Measurements from ENCODE around the gene GTF2IRD1. TPM values are rescaled to one million over a fixed set of nuclear protein-coding genes. Genes with fewer than 3 reads are reported as not detected.
"Not testable (repeated sequence)": the region's sequence is repeated elsewhere in the genome, so short reads cannot be mapped to it uniquely, and the experiment has no call there.

Gene GTF2IRD1
- total RNA-seq, 2 experiments from 2014 or later = 0.20 to 0.66 TPM

- ATAC-seq = no peak
- no peak for DNase-seq
- H3K4me3 Mint-ChIP-seq = no peak overlapping the region
- H3K36me3 Mint-ChIP-seq = no peaks in the 10 kb centered on the region
- H3K27me3 Mint-ChIP-seq = no peaks in the 10 kb centered on the region
- H3K4me1 Mint-ChIP-seq = no peaks in the 10 kb centered on the region
- no peak overlapping the region for H3K27ac Mint-ChIP-seq
- no peaks in the 10 kb centered on the region for H3K9me3 Mint-ChIP-seq (ENCODE audit: low read depth)
- CTCF ChIA-PET = no interaction called here
Observed at GRCh38 chr7:74506325-74506724, 52.6 kb downstream of the GTF2IRD1 start.

DNA sequence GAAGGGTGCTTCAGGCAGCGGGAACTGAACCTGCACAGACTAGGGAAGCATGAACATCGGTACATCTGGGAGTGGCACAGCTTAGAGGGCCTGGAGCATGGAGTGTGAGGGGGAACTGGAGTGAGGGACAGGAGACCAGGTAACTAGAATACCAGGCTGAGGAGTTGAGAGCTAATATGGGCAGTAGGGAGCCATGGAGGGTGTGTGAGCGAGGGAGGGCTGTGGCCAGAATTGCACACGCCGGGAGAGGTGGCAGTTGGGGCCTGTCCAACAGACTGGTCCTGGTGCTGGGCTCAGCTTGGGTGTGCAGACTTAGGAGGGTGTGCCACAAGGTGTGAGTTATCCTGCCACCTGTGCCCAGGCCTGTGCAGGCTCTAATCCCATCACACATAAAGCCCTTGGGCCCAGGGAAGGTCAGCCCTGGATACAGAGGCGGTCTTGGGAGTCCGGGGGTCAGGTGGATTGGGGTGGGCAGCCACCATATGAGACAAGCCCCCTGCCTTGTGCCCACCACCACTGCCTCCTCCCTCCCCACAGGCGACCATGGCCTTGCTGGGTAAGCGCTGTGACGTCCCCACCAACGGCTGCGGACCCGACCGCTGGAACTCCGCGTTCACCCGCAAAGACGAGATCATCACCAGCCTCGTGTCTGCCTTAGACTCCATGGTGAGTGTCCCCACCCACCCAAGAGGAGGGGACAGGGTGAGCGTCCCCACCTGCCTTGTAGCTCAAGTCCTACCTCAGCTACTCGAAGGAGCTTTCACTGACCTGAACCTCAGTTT is 54.0 kb downstream of the GTF2IRD1 start:
- Mint-ChIP-seq H3K27ac (no peak overlapping the region), H3K4me1 (no peaks in the 10 kb centered on the region), H3K36me3 (no peaks in the 10 kb centered on the region), H3K9me3 (ENCODE audit: low read depth) (no peaks in the 10 kb centered on the region), H3K27me3 (no peaks in the 10 kb centered on the region), H3K4me3 (no peak overlapping the region)
- no peak for ATAC-seq
- DNase-seq = no peak
- CTCF ChIA-PET = interaction anchor here (0.7 kb wide), 1 partner anchor 59 kb away, joined by 3 read pairs; no protein-coding TSS in a partner anchor

GRCh38 chr7:74509453-74509852 is 55.7 kb downstream of the GTF2IRD1 start:
- not testable (repeated sequence) for H3K27me3 Mint-ChIP-seq

GRCh38 chr7:74511345-74511744 is 57.6 kb downstream of the GTF2IRD1 start:
- Mint-ChIP-seq H3K4me3 (no peak overlapping the region), H3K27ac (no peak overlapping the region), H3K4me1 (no peaks in the 10 kb centered on the region), H3K9me3 (ENCODE audit: low read depth) (no peaks in the 10 kb centered on the region), H3K27me3 (no peaks in the 10 kb centered on the region), H3K36me3 (no peaks in the 10 kb centered on the region)
- no peak for DNase-seq
- no peak for ATAC-seq
- CTCF ChIA-PET = interaction anchor here (0.6 kb wide), 1 partner anchor 303 kb away, joined by 3 read pairs; no protein-coding TSS in a partner anchor

More at GRCh38 chr7:74509453-74509852, 55.7 kb downstream of the GTF2IRD1 start:
- DNase-seq; ATAC-seq; H3K27ac Mint-ChIP-seq; H3K4me1 Mint-ChIP-seq; H3K36me3 Mint-ChIP-seq; H3K4me3 Mint-ChIP-seq; H3K9me3 Mint-ChIP-seq (ENCODE audit: low read depth); CTCF ChIA-PET: not testable (repeated sequence)

- H3K4me1 Mint-ChIP-seq = no peaks in the 10 kb centered on the region
- ATAC-seq = no peak
- no peak overlapping the region for H3K27ac Mint-ChIP-seq
- H3K9me3 Mint-ChIP-seq (ENCODE audit: low read depth) = no peaks in the 10 kb centered on the region
- no peak overlapping the region for H3K4me3 Mint-ChIP-seq
- DNase-seq = no peak
- CTCF ChIA-PET = no interaction called here
- no peaks in the 10 kb centered on the region for H3K27me3 Mint-ChIP-seq
- H3K36me3 Mint-ChIP-seq = no peaks in the 10 kb centered on the region
Observed at GRCh38 chr7:74512762-74513161, 59.1 kb downstream of the GTF2IRD1 start.

- no peak overlapping the region for H3K4me3 Mint-ChIP-seq
- no peaks in the 10 kb centered on the region for H3K4me1 Mint-ChIP-seq
- DNase-seq = no peak
- H3K27me3 Mint-ChIP-seq = no peaks in the 10 kb centered on the region
- no peak for ATAC-seq
- no peaks in the 10 kb centered on the region for H3K36me3 Mint-ChIP-seq
- H3K9me3 Mint-ChIP-seq (ENCODE audit: low read depth) = no peaks in the 10 kb centered on the region
- CTCF ChIA-PET = interaction anchor here (0.7 kb wide), 1 partner anchor 15 kb away, joined by 4 read pairs; no protein-coding TSS in a partner anchor
- H3K27ac Mint-ChIP-seq = no peak overlapping the region
Observed at GRCh38 chr7:74514131-74514591, 60.5 kb downstream of the GTF2IRD1 start.

GRCh38 chr7:74515276-74515675 is 61.6 kb downstream of the GTF2IRD1 start:
- no peak for ATAC-seq
- no peaks in the 10 kb centered on the region for H3K4me1 Mint-ChIP-seq
- CTCF ChIA-PET = no interaction called here

GRCh38 chr7:74516214-74516613 is 62.5 kb downstream of the GTF2IRD1 start:
- ATAC-seq (no peak), DNase-seq (no peak)
- CTCF ChIA-PET = no interaction called here
- no peak overlapping the region for H3K27ac Mint-ChIP-seq
- H3K4me3 Mint-ChIP-seq = no peak overlapping the region
- H3K4me1 Mint-ChIP-seq = no peaks in the 10 kb centered on the region
- H3K36me3 Mint-ChIP-seq = no peaks in the 10 kb centered on the region
- no peaks in the 10 kb centered on the region for H3K9me3 Mint-ChIP-seq (ENCODE audit: low read depth)
- H3K27me3 Mint-ChIP-seq = no peaks in the 10 kb centered on the region

More at GRCh38 chr7:74515276-74515675, 61.6 kb downstream of the GTF2IRD1 start:
- Mint-ChIP-seq H3K36me3 (no peaks in the 10 kb centered on the region), H3K4me3 (no peak overlapping the region), H3K27me3 (no peaks in the 10 kb centered on the region), H3K9me3 (ENCODE audit: low read depth) (no peaks in the 10 kb centered on the region), H3K27ac (no peak overlapping the region)
- no peak for DNase-seq

DNA sequence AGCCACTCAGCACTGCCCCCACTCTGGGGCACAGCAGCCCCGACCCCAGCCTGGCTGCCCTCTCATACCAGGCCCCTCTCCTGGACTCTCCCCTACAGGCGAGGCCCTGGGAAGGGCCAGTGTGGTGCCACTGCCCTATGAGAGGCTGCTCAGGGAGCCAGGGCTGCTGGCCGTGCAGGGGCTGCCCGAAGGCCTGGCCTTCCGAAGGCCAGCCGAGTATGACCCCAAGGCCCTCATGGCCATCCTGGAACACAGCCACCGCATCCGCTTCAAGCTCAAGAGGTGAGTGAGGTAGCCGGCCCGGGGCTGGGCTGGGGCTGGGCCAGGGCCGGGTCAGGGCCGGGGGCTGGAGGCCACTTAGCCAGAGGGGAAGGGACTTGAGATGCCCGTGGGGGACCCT is 64.3 kb downstream of the GTF2IRD1 start:
- Mint-ChIP-seq H3K36me3 (no peaks in the 10 kb centered on the region), H3K4me3 (no peak overlapping the region), H3K9me3 (ENCODE audit: low read depth) (no peaks in the 10 kb centered on the region), H3K27ac (no peak overlapping the region), H3K27me3 (no peaks in the 10 kb centered on the region), H3K4me1 (no peaks in the 10 kb centered on the region)
- CTCF ChIA-PET = no interaction called here
- no peak for DNase-seq
- ATAC-seq = no peak

DNA sequence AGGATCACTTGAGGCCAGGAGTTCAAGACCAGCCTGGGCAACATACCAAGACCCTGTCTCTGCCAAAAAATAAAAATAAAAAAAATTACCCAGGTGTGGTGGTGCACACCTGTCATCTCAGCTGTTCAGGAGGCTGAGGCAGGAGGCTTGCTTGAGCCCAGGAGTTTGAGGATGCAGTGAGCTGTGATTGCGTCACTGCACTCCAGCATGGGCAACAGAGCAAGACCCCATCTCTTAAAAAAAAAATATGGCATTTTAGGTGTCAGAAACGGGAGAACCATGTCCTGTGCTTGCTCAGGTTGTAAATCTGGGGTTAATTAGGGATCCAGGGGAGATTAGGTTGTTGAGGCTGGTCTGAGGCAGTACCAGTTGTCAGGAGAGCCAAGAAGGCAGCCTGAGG is 64.9 kb downstream of the GTF2IRD1 start:
- Mint-ChIP-seq H3K27me3 (no peaks in the 10 kb centered on the region), H3K36me3 (no peaks in the 10 kb centered on the region), H3K27ac (peak overlapping the region; percentile 5), H3K4me1 (no peaks in the 10 kb centered on the region), H3K9me3 (ENCODE audit: low read depth) (no peaks in the 10 kb centered on the region), H3K4me3 (no peak overlapping the region)
- CTCF ChIA-PET = no interaction called here
- ATAC-seq (no peak), DNase-seq (no peak)

- no peaks in the 10 kb centered on the region for H3K36me3 Mint-ChIP-seq
- H3K4me1 Mint-ChIP-seq = no peaks in the 10 kb centered on the region
- no peak overlapping the region for H3K4me3 Mint-ChIP-seq
- no peak for DNase-seq
- H3K27me3 Mint-ChIP-seq = no peaks in the 10 kb centered on the region
- CTCF ChIA-PET = no interaction called here
- ATAC-seq = no peak
- H3K9me3 Mint-ChIP-seq (ENCODE audit: low read depth) = no peaks in the 10 kb centered on the region
- no peak overlapping the region for H3K27ac Mint-ChIP-seq
Observed at GRCh38 chr7:74519395-74519794, 65.7 kb downstream of the GTF2IRD1 start.

DNA sequence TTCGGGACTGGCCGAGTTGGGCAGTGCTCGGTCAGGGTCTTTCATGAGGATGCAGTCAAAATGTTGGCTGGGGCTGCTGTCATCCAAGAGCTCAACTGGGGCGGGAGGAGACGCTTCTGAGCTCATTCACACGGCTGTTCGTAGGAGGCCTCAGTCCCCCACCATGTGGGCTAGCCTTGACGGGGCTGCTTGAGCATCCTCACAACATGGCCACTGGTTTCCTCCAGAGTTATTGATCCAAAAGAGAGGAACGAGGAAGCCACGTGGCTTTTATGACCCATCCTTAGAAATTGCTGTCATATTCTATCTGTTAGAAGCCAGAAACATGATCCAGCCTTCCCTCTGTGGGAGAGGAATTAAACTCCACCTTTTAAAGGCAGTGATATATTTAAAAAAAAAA is 68.1 kb downstream of the GTF2IRD1 start:
- ATAC-seq = no peak
- H3K4me1 Mint-ChIP-seq = no peaks in the 10 kb centered on the region
- no peak overlapping the region for H3K27ac Mint-ChIP-seq
- no peaks in the 10 kb centered on the region for H3K36me3 Mint-ChIP-seq
- no peaks in the 10 kb centered on the region for H3K9me3 Mint-ChIP-seq (ENCODE audit: low read depth)
- H3K27me3 Mint-ChIP-seq = no peaks in the 10 kb centered on the region
- no peak overlapping the region for H3K4me3 Mint-ChIP-seq
- CTCF ChIA-PET = no interaction called here
- no peak for DNase-seq

DNA sequence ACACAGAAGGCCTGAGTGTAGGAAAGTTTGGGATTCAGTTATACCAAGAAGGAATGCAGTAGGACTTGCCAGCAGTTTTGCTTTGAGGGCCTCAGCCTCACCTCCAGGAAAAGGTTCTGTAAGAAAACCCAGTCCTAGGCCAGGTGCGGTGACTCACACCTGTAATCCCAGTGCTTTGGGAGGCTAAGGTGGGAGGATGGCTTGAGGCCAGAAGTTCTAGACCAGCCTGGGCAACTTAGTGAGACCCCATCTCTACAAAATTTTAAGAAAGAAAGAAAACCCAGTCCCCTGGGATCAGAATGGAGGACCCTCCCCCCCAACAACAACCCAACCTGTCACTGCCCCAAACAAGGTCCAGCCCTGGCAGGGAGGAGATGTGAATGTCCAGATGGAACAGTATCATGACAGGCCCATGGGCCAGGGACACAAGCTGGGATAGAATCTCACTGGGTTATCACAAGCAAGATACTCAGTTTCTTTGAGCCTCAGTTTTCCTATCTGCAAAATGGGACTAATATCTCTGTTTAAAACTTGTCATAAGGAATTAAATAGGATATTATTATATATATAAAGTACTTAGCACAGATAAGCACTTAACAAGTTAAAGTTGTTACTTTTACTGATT is 68.7 kb downstream of the GTF2IRD1 start:
- Mint-ChIP-seq H3K9me3 (ENCODE audit: low read depth) (no peaks in the 10 kb centered on the region), H3K36me3 (no peaks in the 10 kb centered on the region), H3K27ac (no peak overlapping the region), H3K4me3 (no peak overlapping the region), H3K4me1 (no peaks in the 10 kb centered on the region), H3K27me3 (no peaks in the 10 kb centered on the region)
- DNase-seq (no peak), ATAC-seq (no peak)
- CTCF ChIA-PET = no interaction called here

DNA sequence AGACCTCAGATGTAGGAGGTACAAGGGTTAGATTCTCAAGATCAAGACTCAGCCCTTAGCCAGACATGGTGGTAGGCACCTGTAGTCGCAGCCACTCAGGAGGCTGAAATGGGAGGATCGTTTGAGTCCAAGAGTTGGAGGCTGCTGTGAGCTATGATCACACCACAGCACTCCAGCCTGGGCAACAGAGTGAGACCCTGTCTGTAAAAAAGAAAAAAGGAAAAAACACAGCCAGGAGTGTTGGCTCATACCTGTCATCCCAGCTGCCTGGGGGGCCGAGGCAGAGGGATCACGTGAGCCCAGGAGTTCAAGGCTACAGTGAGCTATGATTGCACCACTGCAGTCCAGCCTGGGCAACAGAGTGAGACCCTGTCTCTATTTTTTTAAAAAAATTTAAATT is 69.3 kb downstream of the GTF2IRD1 start:
- Mint-ChIP-seq H3K4me1 (no peaks in the 10 kb centered on the region), H3K36me3 (no peaks in the 10 kb centered on the region), H3K27ac (no peak overlapping the region), H3K4me3 (no peak overlapping the region), H3K9me3 (ENCODE audit: low read depth) (no peaks in the 10 kb centered on the region), H3K27me3 (no peaks in the 10 kb centered on the region)
- CTCF ChIA-PET = no interaction called here
- DNase-seq = no peak
- no peak for ATAC-seq

All from activated CD8-positive, alpha-beta memory T cell treated with anti-CD3 and anti-CD28 coated beads, Interleukin-2, amount 10 ng/mL, durations not matched to agents 7 days and 5 days (primary cell).